Skeletal muscle tissue (tissue), 4 donors: ENCODE results near the gene C2CD3. TPM values are rescaled to one million over a fixed set of nuclear protein-coding genes. Genes with fewer than 3 reads are reported as not detected.

Experiments used
- H3K27ac ChIP-seq: one replicate; pipeline ENCODE4 v1.7.0; 2013; ENCODE audit warnings: mild to moderate bottlenecking, low read depth, low read length, inconsistent platforms
- H3K27me3 ChIP-seq, 3 donors: one replicate each; pipeline ENCODE4 v1.7.0; 2013; ENCODE audit warnings: low read length in 3 of 3; ENCODE audit not compliant: control insufficient read depth in 3 of 3, insufficient read depth in 3 of 3
- H3K36me3 ChIP-seq, 3 donors: one replicate each; pipeline ENCODE4 v1.7.0; 2013; ENCODE audit warnings: low read length in 3 of 3; ENCODE audit not compliant: control insufficient read depth in 3 of 3, insufficient read depth in 3 of 3
- H3K4me1 ChIP-seq, 3 donors: one replicate each; pipeline ENCODE4 v1.7.0; 2013; ENCODE audit warnings: low read length in 3 of 3, mild to moderate bottlenecking in 3 of 3; ENCODE audit not compliant: control insufficient read depth in 3 of 3, insufficient read depth in 3 of 3
- H3K4me3 ChIP-seq, 3 donors: one replicate each; pipeline ENCODE4 v1.7.0; 2013; ENCODE audit warnings: low read length in 3 of 3
- H3K9ac ChIP-seq, 3 donors: one replicate each; pipeline ENCODE4 v1.7.0; 2013; ENCODE audit warnings: low read length in 3 of 3, mild to moderate bottlenecking in 3 of 3, moderate library complexity in 2 of 3, low read depth in 1 of 3
- H3K9me3 ChIP-seq, 3 donors: one replicate each; pipeline ENCODE4 v1.7.0; 2013; ENCODE audit warnings: low read length in 3 of 3; ENCODE audit not compliant: control insufficient read depth in 3 of 3
- total RNA-seq: library from RNA; depleted of rRNA; stranded (reverse); fragments of >200 nt; gene quantifications from one replicate; pipeline ENCODE4 v1.2.3, GENCODE V29; 2014
- donor health status: Osteomylitis.

The C2CD3 gene
- total RNA-seq, 1 donor from 2014 or later: 13.6 TPM

DNA sequence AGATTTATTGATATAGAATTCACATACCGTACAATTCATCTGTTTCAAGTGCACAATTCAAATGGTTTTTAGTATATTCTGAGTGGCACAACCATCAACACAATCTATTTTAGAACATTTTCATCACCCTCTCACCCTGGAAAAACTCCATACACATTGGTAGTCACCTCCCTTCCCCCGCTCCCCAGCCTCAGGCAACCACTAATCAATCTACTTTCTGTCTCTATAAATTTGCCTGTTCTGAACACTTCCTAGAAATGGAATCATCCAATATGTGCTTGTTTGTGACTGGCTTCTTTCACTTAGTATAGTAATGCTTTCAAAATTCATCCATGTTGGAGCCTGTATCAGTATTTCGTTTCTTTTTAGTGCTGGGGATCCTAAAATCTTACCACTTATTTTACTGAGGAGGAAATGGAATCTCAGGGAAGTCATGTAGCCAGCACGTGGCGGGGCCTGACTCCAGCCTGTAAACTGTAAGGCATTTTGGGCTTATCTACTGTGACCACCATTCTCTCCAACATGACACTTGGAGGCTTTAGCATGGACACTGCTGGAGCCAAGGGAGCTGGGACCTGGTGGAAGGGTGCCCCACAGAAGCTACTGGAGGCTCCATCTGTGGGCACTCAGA, 161.0 kb downstream of the C2CD3 start:
- no peak overlapping the region for H3K4me3 ChIP-seq
- H3K4me1 ChIP-seq: peaks cover 54 to 77% (median 54%) of the 10 kb centered on the region in 3 donors
- H3K9ac ChIP-seq: peak overlapping the region in 2 of 3 donors; percentile 21 to 62
- peak overlapping the region; percentile 98 for H3K27ac ChIP-seq
- H3K36me3 ChIP-seq: peaks cover 23 to 32% (median 24%) of the 10 kb centered on the region in 3 donors
- H3K9me3 ChIP-seq: no peaks in the 10 kb centered on the region
- no peaks in the 10 kb centered on the region for H3K27me3 ChIP-seq

DNA sequence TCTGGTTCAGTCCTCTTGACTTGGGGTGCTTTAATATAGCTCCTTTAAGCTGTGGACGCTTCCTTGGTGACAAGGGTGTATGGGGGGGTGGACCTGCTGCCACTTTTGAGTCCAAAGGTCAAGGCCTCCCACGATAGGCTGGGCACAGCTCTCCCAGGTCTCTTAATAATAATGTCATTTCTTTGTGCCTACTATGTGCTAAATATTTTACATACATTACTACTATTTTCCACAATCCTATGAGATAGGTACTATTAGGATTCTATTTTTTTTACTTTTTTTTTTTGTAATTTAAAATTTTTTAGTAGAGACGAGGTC, 161.6 kb downstream of the C2CD3 start:
- peaks cover 29 to 37% (median 30%) of the 10 kb centered on the region in 3 donors for H3K36me3 ChIP-seq
- H3K27ac ChIP-seq: peak overlapping the region; percentile 98
- H3K4me3 ChIP-seq: peak overlapping the region in 1 of 3 donors; percentile 86
- peaks cover 56 to 81% (median 56%) of the 10 kb centered on the region in 3 donors for H3K4me1 ChIP-seq
- H3K9me3 ChIP-seq: no peaks in the 10 kb centered on the region
- peak overlapping the region; percentile 57 to 100 (median 61) for H3K9ac ChIP-seq
- no peaks in the 10 kb centered on the region for H3K27me3 ChIP-seq

DNA sequence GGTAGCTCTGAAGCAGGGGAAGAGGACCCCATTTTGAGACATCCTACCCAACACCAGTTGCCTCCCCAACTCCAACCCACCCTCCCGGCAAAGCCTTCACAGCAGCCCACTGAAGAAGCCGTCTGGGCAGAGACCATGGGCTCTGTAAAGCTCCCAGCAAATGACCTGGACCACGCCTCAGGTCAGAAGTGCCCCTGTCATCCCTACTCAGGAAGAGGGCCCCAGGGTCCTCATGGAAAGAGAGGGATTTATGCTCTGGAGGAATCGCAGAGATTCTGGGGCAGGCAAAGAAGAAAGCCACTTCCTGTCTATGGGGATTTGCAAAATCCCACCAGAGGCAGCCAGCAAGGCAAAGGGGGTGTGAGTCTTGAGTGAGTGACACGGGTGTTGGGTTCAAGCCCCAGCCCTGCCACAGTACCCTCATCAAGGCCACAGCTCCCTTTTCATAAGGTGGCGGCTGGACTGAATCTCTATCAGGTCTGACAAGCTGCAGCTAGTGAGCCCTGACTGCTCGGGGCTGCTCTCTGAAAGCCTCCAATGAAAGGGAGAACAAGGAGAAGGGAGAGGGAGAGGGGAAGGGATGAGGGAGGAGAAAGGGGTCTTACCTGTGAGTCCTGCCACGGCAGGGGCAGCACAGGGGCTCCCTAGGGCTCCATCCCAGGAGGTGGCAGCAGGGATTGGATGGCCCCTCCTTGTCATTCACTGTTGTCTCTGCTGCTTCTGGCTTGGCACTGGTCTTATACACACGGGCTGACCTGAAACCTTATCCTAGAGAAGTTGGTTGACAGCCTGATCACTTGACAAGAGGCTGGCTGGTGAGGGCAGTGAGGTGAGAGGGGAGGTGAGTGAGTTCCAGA, 162.2 kb downstream of the C2CD3 start, which contains the start of gene UCP3:
Gene UCP3, minus strand, starts transcription at position 713 of the 857 bp plus-strand sequence. CDS start 2,043 bp downstream, outside the sequence.
- Histone ChIP-seq H3K27me3 (no peaks in the 10 kb centered on the region), H3K4me3 (peak within 1 kb of the TSS; percentile 86 to 94 (median 89)), H3K27ac (peak within 1 kb of the TSS; percentile 98), H3K4me1 (peaks cover 56 to 85% (median 62%) of the 10 kb centered on the region in 3 donors), H3K9me3 (no peaks in the 10 kb centered on the region), H3K9ac (peak within 1 kb of the TSS; percentile 94 to 100 (median 99)), H3K36me3 (peaks cover 35 to 41% (median 36%) of the 10 kb centered on the region in 3 donors)

DNA sequence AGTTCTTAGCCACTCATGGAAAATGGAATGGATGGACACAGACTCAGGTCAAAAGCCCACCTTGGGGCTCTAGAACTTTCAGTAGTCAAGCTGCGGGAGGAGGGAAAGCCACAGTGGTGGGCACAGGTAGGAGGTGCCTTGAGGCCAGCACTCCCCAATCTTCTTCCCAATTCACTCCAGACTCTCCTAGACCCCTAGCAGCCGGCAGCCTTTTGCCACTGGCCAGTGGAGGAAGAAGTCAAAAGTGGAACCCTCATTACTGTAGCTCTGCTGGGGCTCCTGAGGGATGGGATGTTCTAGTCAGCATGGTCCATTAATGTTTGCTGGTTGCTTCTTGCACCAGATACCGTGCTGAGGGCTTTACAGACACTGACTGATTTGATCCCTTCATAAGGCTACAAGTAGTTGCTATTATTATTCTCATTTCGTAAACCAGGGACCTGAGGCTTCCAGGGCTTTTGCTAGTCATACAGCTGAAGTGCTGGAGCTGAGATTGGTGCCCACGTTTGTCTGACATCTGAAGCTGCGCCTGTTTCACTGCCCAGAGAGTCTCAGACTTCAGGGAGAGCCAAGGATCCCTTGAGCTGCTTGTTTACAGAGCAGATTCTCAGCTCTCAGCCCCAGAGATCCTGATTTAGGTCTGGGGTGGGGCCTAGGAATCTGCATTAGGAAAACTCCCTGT, 163.0 kb downstream of the C2CD3 start:
- peak overlapping the region; percentile 98 for H3K27ac ChIP-seq
- H3K36me3 ChIP-seq: peaks cover 43 to 49% (median 43%) of the 10 kb centered on the region in 3 donors
- peak overlapping the region; percentile 86 to 94 (median 89) for H3K4me3 ChIP-seq
- H3K9ac ChIP-seq: peak overlapping the region; percentile 94 to 100 (median 99)
- H3K27me3 ChIP-seq: no peaks in the 10 kb centered on the region
- peaks cover 58 to 85% (median 62%) of the 10 kb centered on the region in 3 donors for H3K4me1 ChIP-seq
- H3K9me3 ChIP-seq: no peaks in the 10 kb centered on the region

DNA sequence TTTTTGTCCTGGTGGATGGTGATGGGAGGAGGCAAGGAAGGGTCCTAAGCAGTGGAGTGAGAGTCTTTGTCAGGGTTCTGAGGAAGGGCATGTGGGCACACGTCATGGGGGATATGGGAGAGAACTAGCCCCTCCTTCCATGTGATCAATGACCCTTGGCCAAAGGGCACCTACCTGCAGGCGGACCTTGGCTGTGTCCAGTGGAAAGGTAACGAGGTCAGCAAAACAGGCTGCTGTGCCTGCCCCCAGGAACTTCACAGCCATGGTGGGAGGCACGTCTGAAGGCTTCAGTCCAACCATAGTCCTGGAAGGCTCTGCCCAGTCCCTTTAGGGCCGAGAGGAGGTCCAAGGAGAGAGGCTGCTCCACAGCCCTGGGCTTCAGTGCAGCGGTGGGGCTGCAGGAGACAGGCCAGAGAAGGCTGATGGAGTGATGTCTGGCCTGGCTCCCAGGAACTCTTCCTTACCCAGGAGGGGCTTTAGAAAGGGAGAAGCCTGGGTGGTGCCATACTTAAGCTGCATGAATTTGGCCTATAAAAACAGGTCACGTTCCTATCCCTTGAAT, 164.0 kb downstream of the C2CD3 start:
- no peaks in the 10 kb centered on the region for H3K27me3 ChIP-seq
- H3K4me3 ChIP-seq: peak overlapping the region; percentile 86 to 94 (median 89)
- H3K4me1 ChIP-seq: peaks cover 61 to 90% (median 62%) of the 10 kb centered on the region in 3 donors
- peaks cover 51 to 58% (median 53%) of the 10 kb centered on the region in 3 donors for H3K36me3 ChIP-seq
- peak overlapping the region; percentile 94 to 100 (median 99) for H3K9ac ChIP-seq
- H3K9me3 ChIP-seq: no peaks in the 10 kb centered on the region
- H3K27ac ChIP-seq: peak overlapping the region; percentile 98

DNA sequence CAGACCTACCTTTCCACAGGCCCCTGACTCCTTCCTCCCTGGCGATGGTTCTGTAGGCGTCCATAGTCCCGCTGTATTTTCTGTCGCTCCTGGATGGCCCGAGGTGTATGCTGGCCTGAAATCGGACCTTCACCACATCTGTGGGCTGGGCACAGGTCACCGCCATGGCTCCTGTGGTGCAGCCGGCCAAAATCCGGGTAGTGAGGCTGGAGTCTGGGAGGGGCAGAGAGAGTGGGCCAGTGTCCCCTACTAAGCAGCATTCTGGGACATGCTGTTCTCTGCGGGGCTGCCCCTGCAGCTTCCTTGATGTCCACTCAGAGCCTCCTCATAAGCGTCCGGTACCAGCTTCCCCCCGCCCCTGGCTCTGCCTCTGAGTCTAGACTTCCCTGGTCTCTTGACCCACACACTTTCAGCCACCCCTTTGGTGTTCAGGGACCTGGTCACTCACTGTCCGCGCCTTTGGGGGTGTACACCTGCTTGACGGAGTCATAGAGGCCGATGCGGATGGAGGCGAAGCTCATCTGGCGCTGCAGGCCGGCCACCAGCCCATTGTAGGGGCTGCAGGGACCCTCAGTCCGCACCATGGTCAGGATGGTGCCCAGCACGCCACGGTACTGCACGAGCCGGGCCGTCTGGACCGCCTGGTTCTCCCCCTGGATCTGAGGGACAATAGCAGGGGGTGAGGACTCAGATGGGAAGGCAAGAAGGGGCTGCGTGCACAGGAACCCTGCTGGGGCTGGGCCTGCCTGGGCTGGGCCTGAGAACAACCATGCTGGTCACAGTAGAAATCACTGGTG, 164.9 kb downstream of the C2CD3 start:
- Histone ChIP-seq H3K9me3 (no peaks in the 10 kb centered on the region), H3K4me1 (peaks cover 52 to 82% (median 53%) of the 10 kb centered on the region in 3 donors)

DNA sequence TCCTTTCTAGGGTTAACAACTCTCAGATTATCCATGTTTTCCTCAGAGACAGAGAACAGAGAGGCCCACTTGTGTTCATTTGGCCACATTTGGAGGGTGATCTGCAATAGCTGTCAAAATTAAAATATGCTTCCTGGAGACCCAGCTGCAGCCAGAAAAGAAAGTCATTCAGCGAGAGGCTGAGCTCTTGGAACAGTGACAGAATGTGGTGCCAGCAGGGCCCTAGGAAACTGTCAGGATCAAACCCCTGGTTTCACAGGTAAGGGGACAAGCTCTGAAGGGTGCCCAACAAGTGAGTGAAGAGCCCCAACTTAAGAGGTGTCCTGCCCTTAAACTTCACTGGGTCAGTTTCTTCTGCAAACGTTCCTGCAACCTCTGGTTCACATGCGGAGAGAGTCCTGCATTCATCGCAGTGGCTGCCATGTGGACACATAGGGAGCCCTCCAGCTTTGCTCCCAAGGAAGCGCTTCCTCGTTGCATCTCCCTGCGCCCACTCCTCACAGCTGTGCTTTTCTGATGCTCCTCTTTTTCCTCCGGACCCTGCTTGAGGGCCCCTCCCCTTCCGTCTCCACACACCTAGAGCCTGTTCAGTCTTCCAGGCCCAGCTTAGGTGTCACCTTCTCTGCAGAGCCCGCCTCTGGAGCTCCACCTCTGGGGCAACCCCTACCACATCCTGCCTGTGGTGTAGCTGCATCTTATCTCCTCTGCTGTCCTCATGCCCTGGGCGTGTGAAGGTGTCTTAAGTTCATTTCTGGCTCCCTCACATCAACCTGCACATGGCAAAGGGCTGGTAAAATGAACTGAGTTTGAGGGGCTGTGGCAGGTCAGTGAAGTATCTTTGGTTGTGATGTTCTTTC, 165.8 kb downstream of the C2CD3 start:
- Histone ChIP-seq H3K4me1 (peaks cover 43 to 72% (median 44%) of the 10 kb centered on the region in 3 donors), H3K27me3 (no peaks in the 10 kb centered on the region), H3K27ac (peak overlapping the region; percentile 98), H3K9ac (peak overlapping the region; percentile 27 to 100 (median 36)), H3K36me3 (peaks cover 56 to 71% (median 70%) of the 10 kb centered on the region in 3 donors), H3K9me3 (no peaks in the 10 kb centered on the region), H3K4me3 (peak overlapping the region in 1 of 3 donors; percentile 94)

More for the DNA sequence above, 164.9 kb downstream of the C2CD3 start:
- Histone ChIP-seq H3K27ac (peak overlapping the region; percentile 98), H3K4me3 (peak overlapping the region; percentile 86 to 94 (median 89)), H3K27me3 (no peaks in the 10 kb centered on the region), H3K36me3 (peaks cover 52 to 65% (median 62%) of the 10 kb centered on the region in 3 donors), H3K9ac (peak overlapping the region; percentile 94 to 100 (median 99))

DNA sequence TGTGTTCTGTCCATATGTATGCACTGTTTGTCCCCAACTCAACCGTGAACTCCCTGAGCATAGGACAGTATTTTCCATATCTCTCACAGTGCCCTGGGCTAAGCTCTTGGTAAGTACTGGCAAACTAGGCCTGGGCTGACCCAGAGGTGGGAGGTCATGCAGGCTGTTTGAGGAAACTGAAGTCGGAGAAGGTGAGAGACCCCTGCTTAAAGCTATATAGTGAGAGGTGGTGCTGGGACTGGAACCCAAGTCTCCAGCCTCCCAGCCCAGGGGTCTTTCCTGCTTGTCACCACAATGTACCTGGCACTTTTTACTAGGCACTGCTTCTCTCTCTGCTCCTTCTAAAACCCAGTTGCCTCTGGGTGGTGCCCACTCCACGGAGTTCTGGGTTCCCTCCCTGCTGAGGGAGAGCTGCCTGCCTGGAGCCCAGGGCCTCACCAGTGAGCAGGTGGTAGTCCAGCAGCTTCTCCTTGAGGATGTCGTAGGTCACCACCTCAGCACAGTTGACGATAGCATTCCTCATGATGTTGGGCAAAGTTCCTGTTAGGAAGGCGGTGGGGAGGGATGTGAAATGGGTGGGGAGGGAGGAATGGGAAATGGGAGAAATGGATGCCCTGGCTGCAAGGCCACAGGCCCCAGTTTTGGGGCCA, 166.6 kb downstream of the C2CD3 start:
- Histone ChIP-seq H3K27ac (no peak overlapping the region), H3K36me3 (peaks cover 61 to 73% (median 73%) of the 10 kb centered on the region in 3 donors), H3K9me3 (no peaks in the 10 kb centered on the region), H3K4me1 (peaks cover 35 to 70% (median 40%) of the 10 kb centered on the region in 3 donors), H3K9ac (peak overlapping the region in 1 of 3 donors; percentile 25), H3K27me3 (no peaks in the 10 kb centered on the region), H3K4me3 (peak overlapping the region in 1 of 3 donors; percentile 13)
